ENCODE data around the gene DGKH. TPM values are rescaled to one million over a fixed set of nuclear protein-coding genes. Genes with fewer than 3 reads are reported as not detected.
A peak's percentile ranks its signal among the peaks of the same experiment; 100 is the strongest.

The DGKH gene
- total RNA-seq (2014; rRNA removed; shearing (Covaris generic)) = 1.8 and 2.3 TPM in 2 replicates

- peak; percentile 10 for DNase-seq (ENCODE audit: low spot score)
- in situ Hi-C loops (cut with HindIII; ENCODE audit: low sequenced_read_pairs) = no loop called here
These were observed at the start of gene DGKH for GRCh38 chr13:42048342-42048683. DGKH (plus strand) TSS chr13:42048648; CDS start chr13:42048774, 126 bp downstream.

- in situ Hi-C loops (cut with HindIII; ENCODE audit: low sequenced_read_pairs) = no loop called here
- DNase-seq (ENCODE audit: low spot score) = no peak
These were observed 47.6 kb upstream of the DGKH start for GRCh38 chr13:42000846-42001245.

- no peak for DNase-seq (ENCODE audit: low spot score)
- in situ Hi-C loops (cut with HindIII; ENCODE audit: low sequenced_read_pairs) = no loop called here
These were observed 46.9 kb upstream of the DGKH start for GRCh38 chr13:42001580-42001979.

GRCh38 chr13:42002066-42002465 lies 46.4 kb upstream of the DGKH start:
- in situ Hi-C loops (cut with HindIII; ENCODE audit: low sequenced_read_pairs) = no loop called here
- no peak for DNase-seq (ENCODE audit: low spot score)

GRCh38 chr13:42007844-42008243 lies 40.6 kb upstream of the DGKH start:
- in situ Hi-C loops (cut with HindIII; ENCODE audit: low sequenced_read_pairs) = no loop called here

GRCh38 chr13:42009057-42009456 lies 39.4 kb upstream of the DGKH start:
- in situ Hi-C loops (cut with HindIII; ENCODE audit: low sequenced_read_pairs) = no loop called here
- no peak for DNase-seq (ENCODE audit: low spot score)

More at GRCh38 chr13:42007844-42008243, 40.6 kb upstream of the DGKH start:
- DNase-seq (ENCODE audit: low spot score) = no peak

- in situ Hi-C loops (cut with HindIII; ENCODE audit: low sequenced_read_pairs) = no loop called here
- DNase-seq (ENCODE audit: low spot score) = no peak
These were observed 36.7 kb upstream of the DGKH start for GRCh38 chr13:42011601-42012350.

- in situ Hi-C loops (cut with HindIII; ENCODE audit: low sequenced_read_pairs) = no loop called here
- DNase-seq (ENCODE audit: low spot score) = no peak
These were observed 34.3 kb upstream of the DGKH start for GRCh38 chr13:42014119-42014518.

GRCh38 chr13:42017264-42017663 lies 31.2 kb upstream of the DGKH start:
- in situ Hi-C loops (cut with HindIII; ENCODE audit: low sequenced_read_pairs) = no loop called here
- DNase-seq (ENCODE audit: low spot score) = no peak

GRCh38 chr13:42021851-42022250 lies 26.6 kb upstream of the DGKH start:
- in situ Hi-C loops (cut with HindIII; ENCODE audit: low sequenced_read_pairs) = no loop called here
- DNase-seq (ENCODE audit: low spot score) = no peak

GRCh38 chr13:42022336-42022735 lies 26.1 kb upstream of the DGKH start:
- in situ Hi-C loops (cut with HindIII; ENCODE audit: low sequenced_read_pairs) = no loop called here
- no peak for DNase-seq (ENCODE audit: low spot score)

GRCh38 chr13:42022796-42023493 lies 25.5 kb upstream of the DGKH start:
- no peak for DNase-seq (ENCODE audit: low spot score)
- in situ Hi-C loops (cut with HindIII; ENCODE audit: low sequenced_read_pairs) = no loop called here

- DNase-seq (ENCODE audit: low spot score) = no peak
- in situ Hi-C loops (cut with HindIII; ENCODE audit: low sequenced_read_pairs) = no loop called here
These were observed 21.2 kb upstream of the DGKH start for GRCh38 chr13:42027286-42027685.

GRCh38 chr13:42028113-42028799 lies 20.2 kb upstream of the DGKH start:
- no peak for DNase-seq (ENCODE audit: low spot score)
- in situ Hi-C loops (cut with HindIII; ENCODE audit: low sequenced_read_pairs) = no loop called here

GRCh38 chr13:42035905-42036521 lies 12.4 kb upstream of the DGKH start:
- DNase-seq (ENCODE audit: low spot score) = no peak
- in situ Hi-C loops (cut with HindIII; ENCODE audit: low sequenced_read_pairs) = no loop called here

GRCh38 chr13:42036711-42037110 lies 11.7 kb upstream of the DGKH start:
- no peak for DNase-seq (ENCODE audit: low spot score)
- in situ Hi-C loops (cut with HindIII; ENCODE audit: low sequenced_read_pairs) = no loop called here

- in situ Hi-C loops (cut with HindIII; ENCODE audit: low sequenced_read_pairs) = no loop called here
- no peak for DNase-seq (ENCODE audit: low spot score)
These were observed 9.6 kb upstream of the DGKH start for GRCh38 chr13:42038661-42039456.

GRCh38 chr13:42039457-42039945 lies 8.9 kb upstream of the DGKH start:
- DNase-seq (ENCODE audit: low spot score) = peak; percentile 72
- in situ Hi-C loops (cut with HindIII; ENCODE audit: low sequenced_read_pairs) = no loop called here

Data from G401 (cell line).